ENCODE measurements around the gene RUVBL2.
A peak's percentile ranks its signal among the peaks of the same experiment; 100 is the strongest.

Gene RUVBL2

GRCh38 chr19:48968179-48968661, 25.5 kb upstream of the RUVBL2 start:
- no peak for TF ChIP-seq CTCF (IDR thresholded peaks at IDR 0.05; ENCODE audit: low read depth, low read length)
- no peak overlapping the region for H3K4me3 ChIP-seq (replicated peaks in 1 of 2; ENCODE audit: low read depth in 2 of 2, low read length in 2 of 2)
- no peak for DNase-seq (ENCODE audit: low read depth in 2 of 2)

- H3K4me3 ChIP-seq (replicated peaks in 1 of 2; ENCODE audit: low read depth in 2 of 2, low read length in 2 of 2) = no peak overlapping the region
- no peak for TF ChIP-seq CTCF (IDR thresholded peaks at IDR 0.05; ENCODE audit: low read depth, low read length)
- DNase-seq (ENCODE audit: low read depth in 2 of 2) = peak in 1 of 2 donors; percentile 25
Observed at GRCh38 chr19:48968813-48969218, 24.9 kb upstream of the RUVBL2 start.

DNA sequence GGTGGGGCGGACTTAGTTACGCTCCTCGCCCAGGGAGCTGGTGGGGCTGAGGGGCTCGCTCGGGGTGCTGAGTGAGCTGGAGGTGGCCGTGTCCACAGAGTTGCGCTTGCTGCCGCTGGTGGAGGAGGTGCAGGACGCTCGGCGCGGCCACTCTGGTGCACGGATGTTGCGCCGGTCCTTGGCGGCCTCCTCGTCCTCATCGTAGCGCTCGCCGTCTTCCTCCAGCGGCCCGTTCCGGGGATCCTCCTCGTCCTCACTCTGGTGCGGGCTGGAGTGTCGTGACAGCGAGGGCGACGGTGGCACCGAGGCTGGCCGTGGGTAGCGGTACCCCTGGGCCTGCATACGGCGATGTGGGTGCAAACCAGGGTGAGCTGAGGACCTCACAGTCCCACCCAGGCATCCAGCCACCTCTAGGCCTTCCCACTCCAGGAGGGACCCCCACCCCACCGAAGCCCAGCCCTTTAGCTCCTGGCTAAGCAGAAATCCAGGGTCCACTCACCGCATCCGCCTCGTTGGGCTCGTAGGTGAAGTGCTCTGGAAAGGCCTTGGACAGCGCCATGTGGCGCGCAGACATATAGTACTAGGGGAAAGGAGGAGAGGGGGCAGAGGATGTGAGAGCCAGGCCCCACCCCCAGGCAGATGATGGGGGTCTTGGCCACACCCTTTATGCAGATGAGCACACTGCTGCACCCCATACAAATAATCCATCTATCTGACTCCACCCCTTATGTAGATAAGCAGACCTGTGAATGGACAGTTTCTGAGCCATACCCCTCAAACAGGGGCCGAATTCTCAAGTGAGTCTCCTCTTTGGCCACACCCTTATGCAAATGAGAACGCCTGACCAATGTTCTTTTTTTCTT, 24.2 kb upstream of the RUVBL2 start:
- peak in 1 of 2 donors; percentile 40 for DNase-seq (ENCODE audit: low read depth in 2 of 2)
- no peak overlapping the region for H3K4me3 ChIP-seq (replicated peaks in 1 of 2; ENCODE audit: low read depth in 2 of 2, low read length in 2 of 2)
- no peak for TF ChIP-seq CTCF (IDR thresholded peaks at IDR 0.05; ENCODE audit: low read depth, low read length)

GRCh38 chr19:48970139-48970766, 23.4 kb upstream of the RUVBL2 start:
- TF ChIP-seq CTCF (IDR thresholded peaks at IDR 0.05; ENCODE audit: low read depth, low read length) = no peak
- H3K4me3 ChIP-seq (replicated peaks in 1 of 2; ENCODE audit: low read depth in 2 of 2, low read length in 2 of 2) = no peak overlapping the region
- no peak for DNase-seq (ENCODE audit: low read depth in 2 of 2)

- H3K4me3 ChIP-seq (replicated peaks in 1 of 2; ENCODE audit: low read depth in 2 of 2, low read length in 2 of 2) = no peak overlapping the region
- peak; percentile 85 to 87 for DNase-seq (ENCODE audit: low read depth in 2 of 2)
- peak; percentile 90 for TF ChIP-seq CTCF (IDR thresholded peaks at IDR 0.05; ENCODE audit: low read depth, low read length)
Observed at GRCh38 chr19:48970923-48971395, 22.7 kb upstream of the RUVBL2 start.

- H3K4me3 ChIP-seq (replicated peaks in 1 of 2; ENCODE audit: low read depth in 2 of 2, low read length in 2 of 2) = no peak overlapping the region
- DNase-seq (ENCODE audit: low read depth in 2 of 2) = peak in 1 of 2 donors; percentile 27
- peak; percentile 21 for TF ChIP-seq CTCF (IDR thresholded peaks at IDR 0.05; ENCODE audit: low read depth, low read length)
Observed at GRCh38 chr19:48975947-48976847, 17.5 kb upstream of the RUVBL2 start.
